Retinal pigment epithelial cell (primary cell): ENCODE data around the gene CLPTM1.

Experiments used
- DNase-seq: peaks from one replicate; pipeline ENCODE4 v3.0.0-alpha.2; 2010; ENCODE audit warnings: low read depth
- H3K4me3 ChIP-seq: 2 replicates; pipeline ENCODE4 v1.5.1; 2011; ENCODE audit warnings: mild to moderate bottlenecking, low read length, control low read depth, moderate library complexity
- CTCF ChIP-seq: conservative IDR thresholded peaks from 2 replicates; pipeline ENCODE4 v1.5.1; 2011; ENCODE audit warnings: low read depth, low read length, control low read depth, inconsistent platforms

Gene CLPTM1

GRCh38 chr19:44972802-44973201 is 17.6 kb downstream of the CLPTM1 start:
- H3K4me3 ChIP-seq = no peak overlapping the region
- no peak for DNase-seq
- TF ChIP-seq CTCF = no peak

- DNase-seq = no peak
- no peak overlapping the region for H3K4me3 ChIP-seq
- TF ChIP-seq CTCF = no peak
Observed at GRCh38 chr19:44973982-44974735, 19.0 kb downstream of the CLPTM1 start.

GRCh38 chr19:44974857-44975256 is 19.7 kb downstream of the CLPTM1 start:
- TF ChIP-seq CTCF = no peak
- DNase-seq = no peak
- no peak overlapping the region for H3K4me3 ChIP-seq

GRCh38 chr19:44975444-44975843 is 20.3 kb downstream of the CLPTM1 start:
- TF ChIP-seq CTCF = no peak
- DNase-seq = no peak
- no peak overlapping the region for H3K4me3 ChIP-seq

GRCh38 chr19:44984005-44984404 is 28.8 kb downstream of the CLPTM1 start:
- TF ChIP-seq CTCF = no peak
- DNase-seq = no peak

GRCh38 chr19:44985445-44985844 is 30.3 kb downstream of the CLPTM1 start:
- H3K4me3 ChIP-seq = no peak overlapping the region
- no peak for TF ChIP-seq CTCF
- no peak for DNase-seq

More at GRCh38 chr19:44984005-44984404, 28.8 kb downstream of the CLPTM1 start:
- no peak overlapping the region for H3K4me3 ChIP-seq

GRCh38 chr19:44986389-44986788 is 31.2 kb downstream of the CLPTM1 start:
- H3K4me3 ChIP-seq = no peak overlapping the region
- no peak for TF ChIP-seq CTCF
- no peak for DNase-seq
